ENCODE measurements around the gene HOXB6.

The HOXB6 gene

GRCh38 chr17:48551596-48552465 lies 53.0 kb downstream of the HOXB6 start:
- DNase-seq, result no peak

GRCh38 chr17:48551214-48551555 lies 53.6 kb downstream of the HOXB6 start:
- no peak for DNase-seq

GRCh38 chr17:48550502-48551213 lies 54.1 kb downstream of the HOXB6 start:
- no peak for DNase-seq

- DNase-seq, result no peak
These were observed 54.8 kb downstream of the HOXB6 start for GRCh38 chr17:48549914-48550501.

GRCh38 chr17:48549281-48549630 lies 55.5 kb downstream of the HOXB6 start:
- no peak for DNase-seq

DNA sequence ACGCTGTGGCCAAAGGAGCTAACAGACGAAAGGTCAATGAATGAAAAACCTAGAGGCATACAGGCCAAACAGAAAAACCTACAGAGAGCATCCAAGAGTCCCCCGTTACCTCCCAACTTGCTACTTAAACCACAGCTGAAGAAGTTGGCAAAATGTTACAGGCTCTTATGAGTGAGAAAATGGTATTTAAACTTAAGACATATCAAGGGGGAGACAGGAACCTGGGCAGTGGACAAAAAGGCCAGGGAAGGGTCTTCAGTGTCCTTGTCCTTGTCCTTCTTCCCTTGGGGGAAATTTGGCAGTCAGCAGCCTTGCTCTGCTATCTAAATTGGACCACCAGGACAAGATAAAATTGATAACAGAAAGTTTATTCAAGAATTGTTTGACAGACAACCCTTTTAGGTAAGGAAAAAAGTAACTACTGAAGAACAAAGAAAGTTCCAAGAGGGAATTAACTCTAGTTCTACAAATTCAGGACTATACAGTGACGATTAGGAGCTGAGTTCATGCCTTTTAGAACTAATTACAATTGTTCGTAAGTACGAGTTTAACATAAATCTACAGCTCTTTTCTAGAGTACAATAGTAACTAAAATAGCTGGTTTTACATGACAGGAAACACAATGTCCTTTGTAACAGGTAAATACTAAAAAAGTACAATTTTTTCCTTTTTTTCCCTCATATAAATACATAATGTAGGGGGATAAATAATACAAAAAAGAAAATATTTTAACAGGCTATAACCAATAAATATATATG lies 56.1 kb downstream of the HOXB6 start:
- no peak for DNase-seq

GRCh38 chr17:48547808-48548522 lies 56.8 kb downstream of the HOXB6 start:
- peak; percentile 36 to 51 for DNase-seq

GRCh38 chr17:48546924-48547807 lies 57.6 kb downstream of the HOXB6 start:
- no peak for DNase-seq

GRCh38 chr17:48546137-48546923 lies 58.5 kb downstream of the HOXB6 start:
- no peak for DNase-seq

Measured in stimulated activated CD4-positive, alpha-beta T cell treated with anti-CD3 and anti-CD28 coated beads, Interleukin-2, amount 100 ng/mL, for 24 hours (primary cell).